Esophagus (tissue), 2 donors: ENCODE data around the gene AP2S1. TPM values are rescaled to one million over a fixed set of nuclear protein-coding genes. Genes with fewer than 3 reads are reported as not detected.
"Not testable (repeated sequence)": the region's sequence is repeated elsewhere in the genome, so short reads cannot be mapped to it uniquely, and the experiment has no call there.

Experiments used
- H3K27ac ChIP-seq, 2 donors: one replicate each; pipeline ENCODE4 v1.5.1; 2013; ENCODE audit warnings: low read depth in 2 of 2, mild to moderate bottlenecking in 2 of 2, inconsistent platforms in 1 of 2, low read length in 1 of 2, moderate library complexity in 1 of 2
- H3K27me3 ChIP-seq, 2 donors: one replicate each; pipeline ENCODE4 v1.6.1; 2013; ENCODE audit warnings: low read length in 2 of 2, control low read depth in 1 of 2, mild to moderate bottlenecking in 1 of 2; ENCODE audit not compliant: insufficient read depth in 2 of 2, control insufficient read depth in 1 of 2
- H3K36me3 ChIP-seq, 2 donors: one replicate each; pipeline ENCODE4 v1.6.1; 2013; ENCODE audit warnings: low read length in 1 of 2; ENCODE audit not compliant: control insufficient read depth in 2 of 2, insufficient read depth in 2 of 2
- H3K4me1 ChIP-seq, 2 donors: one replicate each; pipeline ENCODE4 v1.6.1; 2013; ENCODE audit warnings: low read length in 1 of 2; ENCODE audit not compliant: control insufficient read depth in 2 of 2, insufficient read depth in 2 of 2
- H3K4me3 ChIP-seq, 2 donors: one replicate each; pipeline ENCODE4 v1.5.1; 2013; ENCODE audit warnings: low read length in 2 of 2, mild to moderate bottlenecking in 2 of 2, low read depth in 1 of 2, moderate library complexity in 1 of 2
- H3K9me3 ChIP-seq, 2 donors: one replicate each; pipeline ENCODE4 v1.6.1; 2013; ENCODE audit warnings: mild to moderate bottlenecking in 2 of 2, low read depth in 1 of 2, low read length in 1 of 2, moderate library complexity in 1 of 2; ENCODE audit not compliant: control insufficient read depth in 2 of 2, insufficient read depth in 1 of 2
- WGBS, 2 donors: extraction: QIAGEN DNeasy Blood & Tissue Kit; methylation state at CpG; one replicate each; pipeline ENCODE4 v1.1.7; 2013; 5-methylcytosine and 5-hydroxymethylcytosine counted together
- polyA plus RNA-seq, 2 donors: library from polyadenylated mRNA; stranded (reverse); fragments of 200-250 nt; gene quantifications; one replicate each; pipeline ENCODE4 v1.2.3, GENCODE V29; 2013
- donor health status: healthy with polysubstance abuse.
- donor health status: Bipolar disorder and iron deficiency.

AP2S1 gene
- polyA plus RNA-seq, 2 donors, result 71.2 to 157 TPM

GRCh38 chr19:46885411-46885810 lies 34.8 kb upstream of the AP2S1 start:
- Histone ChIP-seq H3K4me3 (no peak overlapping the region), H3K36me3 (no peaks in the 10 kb centered on the region), H3K27me3 (no peaks in the 10 kb centered on the region), H3K9me3 (no peaks in the 10 kb centered on the region), H3K27ac (no peak overlapping the region), H3K4me1 (peaks cover 0 to 3% of the 10 kb centered on the region in 2 donors)
- 82 to 83% methylated on average over 2 of the region's 2 CpGs for WGBS, 2 donors

GRCh38 chr19:46882751-46883150 lies 32.1 kb upstream of the AP2S1 start:
- 73 to 76% methylated on average over 4 of the region's 4 CpGs for WGBS, 2 donors
- H3K9me3 ChIP-seq, H3K27me3 ChIP-seq, H3K4me1 ChIP-seq, H3K36me3 ChIP-seq, H3K27ac ChIP-seq, H3K4me3 ChIP-seq: not testable (repeated sequence)

GRCh38 chr19:46882034-46882433 lies 31.4 kb upstream of the AP2S1 start:
- Histone ChIP-seq H3K4me1 (peaks cover 0 to 3% of the 10 kb centered on the region in 2 donors), H3K9me3 (no peaks in the 10 kb centered on the region), H3K4me3 (no peak overlapping the region), H3K27me3 (no peaks in the 10 kb centered on the region), H3K36me3 (no peaks in the 10 kb centered on the region), H3K27ac (no peak overlapping the region)
- 95 to 97% methylated on average over 4 of the region's 4 CpGs for WGBS, 2 donors

GRCh38 chr19:46881092-46881491 lies 30.4 kb upstream of the AP2S1 start:
- WGBS, 2 donors, result 93 to 97% methylated on average over 4 of the region's 4 CpGs
- Histone ChIP-seq H3K27me3 (no peaks in the 10 kb centered on the region), H3K9me3 (no peaks in the 10 kb centered on the region), H3K4me1 (peaks cover 0 to 3% of the 10 kb centered on the region in 2 donors), H3K4me3 (no peak overlapping the region), H3K27ac (no peak overlapping the region), H3K36me3 (no peaks in the 10 kb centered on the region)

GRCh38 chr19:46880431-46880830 lies 29.8 kb upstream of the AP2S1 start:
- Histone ChIP-seq H3K27ac (no peak overlapping the region), H3K27me3 (no peaks in the 10 kb centered on the region), H3K4me3 (no peak overlapping the region), H3K9me3 (no peaks in the 10 kb centered on the region), H3K36me3 (no peaks in the 10 kb centered on the region), H3K4me1 (peaks cover 0 to 3% of the 10 kb centered on the region in 2 donors)
- 88 to 98% methylated on average over 1 of the region's 1 CpG for WGBS, 2 donors

- Histone ChIP-seq H3K4me1 (peaks cover 0 to 3% of the 10 kb centered on the region in 2 donors), H3K4me3 (no peak overlapping the region), H3K27me3 (no peaks in the 10 kb centered on the region), H3K27ac (no peak overlapping the region), H3K36me3 (no peaks in the 10 kb centered on the region), H3K9me3 (no peaks in the 10 kb centered on the region)
- WGBS, 2 donors, result 82 to 83% methylated on average over 9 of the region's 9 CpGs
These were observed 28.1 kb upstream of the AP2S1 start for GRCh38 chr19:46878613-46879375.

- Histone ChIP-seq H3K27me3 (no peaks in the 10 kb centered on the region), H3K9me3 (no peaks in the 10 kb centered on the region), H3K27ac (no peak overlapping the region), H3K4me3 (no peak overlapping the region), H3K4me1 (no peaks in the 10 kb centered on the region), H3K36me3 (no peaks in the 10 kb centered on the region)
- 82 to 85% methylated on average over 6 of the region's 6 CpGs for WGBS, 2 donors
These were observed 25.0 kb upstream of the AP2S1 start for GRCh38 chr19:46875657-46876056.

GRCh38 chr19:46875234-46875633 lies 24.6 kb upstream of the AP2S1 start:
- H3K36me3 ChIP-seq, result no peaks in the 10 kb centered on the region
- no peaks in the 10 kb centered on the region for H3K27me3 ChIP-seq
- no peak overlapping the region for H3K27ac ChIP-seq
- no peaks in the 10 kb centered on the region for H3K4me1 ChIP-seq
- no peak overlapping the region for H3K4me3 ChIP-seq
- H3K9me3 ChIP-seq, result no peaks in the 10 kb centered on the region
- 57 to 60% methylated on average over 4 of the region's 4 CpGs for WGBS, 2 donors

GRCh38 chr19:46872967-46873366 lies 22.3 kb upstream of the AP2S1 start:
- Histone ChIP-seq H3K36me3 (no peaks in the 10 kb centered on the region), H3K4me3 (no peak overlapping the region), H3K27me3 (no peaks in the 10 kb centered on the region), H3K4me1 (no peaks in the 10 kb centered on the region), H3K27ac (no peak overlapping the region), H3K9me3 (no peaks in the 10 kb centered on the region)
- 79 to 85% methylated on average over 4 of the region's 4 CpGs for WGBS, 2 donors

GRCh38 chr19:46871173-46871572 lies 20.5 kb upstream of the AP2S1 start:
- H3K4me1 ChIP-seq, H3K27ac ChIP-seq: not testable (repeated sequence)
- 89% methylated on average over 5 of the region's 5 CpGs for WGBS, 2 donors

More at GRCh38 chr19:46871173-46871572, 20.5 kb upstream of the AP2S1 start:
- H3K36me3 ChIP-seq, H3K27me3 ChIP-seq, H3K9me3 ChIP-seq, H3K4me3 ChIP-seq: not testable (repeated sequence)
